Nucleus accumbens (tissue), 56 donors: ENCODE results near the gene SERINC4.

Experiments used
- DNase-seq, 56 donors: peaks; one replicate each; lab custom pipeline; 2025; lab: John Stamatoyannopoulos, UW

The SERINC4 gene

GRCh38 chr15:43799209-43799944 is 643 bp downstream of the SERINC4 start:
- peak in 1 of 56 donors; percentile 14 for DNase-seq

DNA sequence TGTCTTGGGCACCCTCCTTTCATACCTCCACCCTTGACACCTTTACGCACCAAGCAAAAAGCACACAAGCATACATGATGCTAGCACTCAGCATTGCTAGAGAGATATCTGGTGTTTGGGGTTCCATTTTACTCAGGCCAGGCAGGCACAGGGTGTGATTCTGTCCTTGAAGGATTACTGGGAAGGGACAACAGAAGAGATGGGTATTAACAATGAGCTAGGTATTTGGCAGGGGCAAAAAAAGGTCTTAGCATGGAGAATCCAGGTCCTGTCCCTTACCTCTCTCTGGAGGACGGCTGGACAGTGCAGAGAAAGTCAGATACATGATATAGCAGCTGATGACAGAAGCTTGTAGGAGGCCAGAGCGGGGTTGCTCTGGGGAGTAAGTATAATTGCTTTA is 3.5 kb downstream of the SERINC4 start:
- no peak for DNase-seq

DNA sequence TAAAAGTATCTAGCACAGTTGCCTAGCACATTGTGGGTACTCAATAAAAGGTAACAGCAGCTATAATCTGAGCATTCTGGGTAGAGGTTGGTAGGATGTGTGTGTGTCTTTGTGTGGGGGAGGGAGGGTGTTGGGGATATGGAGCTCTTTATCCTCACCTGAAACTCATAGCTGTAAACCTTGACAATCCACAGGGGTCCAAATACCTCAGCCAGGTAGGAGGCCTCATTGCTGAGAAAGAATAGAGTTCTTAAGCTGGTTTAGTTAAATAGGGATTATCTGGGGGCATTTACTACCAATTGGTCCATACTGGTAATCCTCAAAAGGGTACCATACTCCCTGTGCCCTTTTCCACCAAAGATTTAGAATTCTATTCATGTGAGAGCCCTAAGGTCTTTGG is 4.0 kb downstream of the SERINC4 start:
- no peak for DNase-seq

GRCh38 chr15:43795197-43795596 is 4.8 kb downstream of the SERINC4 start:
- DNase-seq = no peak

GRCh38 chr15:43794269-43795037 is 5.6 kb downstream of the SERINC4 start:
- no peak for DNase-seq

DNA sequence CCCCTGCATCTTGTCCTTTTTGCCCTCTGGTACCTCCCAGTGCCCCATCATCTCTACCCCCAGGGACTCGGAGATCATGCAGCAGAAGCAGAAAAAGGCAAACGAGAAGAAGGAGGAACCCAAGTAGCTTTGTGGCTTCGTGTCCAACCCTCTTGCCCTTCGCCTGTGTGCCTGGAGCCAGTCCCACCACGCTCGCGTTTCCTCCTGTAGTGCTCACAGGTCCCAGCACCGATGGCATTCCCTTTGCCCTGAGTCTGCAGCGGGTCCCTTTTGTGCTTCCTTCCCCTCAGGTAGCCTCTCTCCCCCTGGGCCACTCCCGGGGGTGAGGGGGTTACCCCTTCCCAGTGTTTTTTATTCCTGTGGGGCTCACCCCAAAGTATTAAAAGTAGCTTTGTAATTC is 6.4 kb downstream of the SERINC4 start:
- DNase-seq = no peak

DNA sequence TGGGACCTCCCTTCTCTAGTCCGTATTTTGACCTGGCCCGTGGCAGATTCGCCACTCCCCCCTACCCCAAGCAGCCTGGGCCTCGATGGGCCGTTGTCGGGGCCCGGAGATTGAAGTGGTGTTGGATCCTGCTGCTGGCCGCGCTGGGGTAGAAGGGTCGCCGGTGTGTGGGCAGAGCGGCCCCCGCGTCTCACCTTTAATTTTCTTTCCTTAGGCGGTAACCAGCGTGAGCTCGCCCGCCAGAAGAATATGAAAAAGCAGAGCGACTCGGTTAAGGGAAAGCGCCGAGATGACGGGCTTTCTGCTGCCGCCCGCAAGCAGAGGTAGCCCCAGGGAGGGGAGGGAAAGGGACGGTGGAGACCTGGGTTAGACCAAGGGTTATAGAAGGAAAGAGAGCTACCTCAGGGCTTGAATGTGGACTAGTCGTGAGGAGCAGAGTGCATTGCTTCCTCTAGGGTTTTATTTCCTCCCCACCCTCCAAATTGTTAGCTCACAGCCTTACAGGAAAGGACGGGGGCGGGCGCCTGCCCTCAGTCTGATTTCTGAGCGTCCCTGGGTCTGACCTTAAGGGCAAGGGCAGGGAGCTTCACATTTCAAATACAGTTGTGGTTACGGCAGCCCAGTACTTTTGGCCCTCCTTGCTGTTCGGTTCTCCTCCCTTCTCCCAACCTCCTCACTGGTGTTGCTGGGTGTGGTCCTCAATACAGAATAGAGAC is 7.1 kb downstream of the SERINC4 start:
- peak in 3 of 56 donors; percentile 21 to 55 (median 49) for DNase-seq

DNA sequence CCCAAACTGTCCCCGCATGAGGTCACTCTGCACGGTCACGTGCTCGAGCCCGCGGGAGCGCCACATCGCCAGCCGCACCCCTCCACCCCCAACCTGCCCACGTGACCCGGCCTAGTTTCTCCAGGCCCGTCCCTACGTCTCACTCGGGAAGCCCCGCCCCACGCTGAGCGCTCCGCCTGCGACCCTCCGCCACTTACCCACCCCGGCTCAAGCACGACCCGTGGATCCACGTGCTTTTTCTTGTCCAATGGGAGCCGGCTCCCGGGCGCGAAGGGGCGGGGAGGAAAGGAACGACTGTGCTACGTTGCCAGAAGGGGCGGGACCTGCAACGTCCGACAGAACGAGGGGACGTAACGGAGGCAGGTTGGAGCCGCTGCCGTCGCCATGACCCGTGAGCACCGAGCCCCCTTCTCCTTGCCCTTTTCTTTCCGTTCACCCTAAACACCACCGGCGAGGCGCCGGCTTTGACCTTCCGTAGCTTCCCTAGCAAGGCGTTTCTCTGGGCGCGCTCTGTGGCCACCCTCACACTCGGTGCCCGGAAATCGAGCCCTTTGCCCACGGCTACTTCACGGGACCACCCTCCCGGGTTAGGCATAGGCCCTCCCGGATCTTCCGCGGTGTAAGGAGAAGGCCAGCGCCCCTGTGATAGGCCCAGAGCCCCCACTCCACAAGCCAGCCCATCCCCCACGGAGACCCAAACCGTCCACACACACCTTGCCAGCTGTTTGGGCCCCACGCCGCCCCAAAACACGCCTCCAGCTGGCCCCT is 7.8 kb downstream of the SERINC4 start, which contains the start of gene SERF2:
TSS of gene SERF2 (plus strand) at position 328 of the 768 bp plus-strand sequence. CDS start at position 385, 57 bp downstream.
- peak; percentile 97 to 100 (median 100) for DNase-seq

GRCh38 chr15:43789409-43789808 is 10.6 kb downstream of the SERINC4 start:
- no peak for DNase-seq

GRCh38 chr15:43779016-43779415 is 21.0 kb downstream of the SERINC4 start:
- DNase-seq = no peak

GRCh38 chr15:43777267-43777914 is 22.6 kb downstream of the SERINC4 start:
- DNase-seq = peak in 44 of 56 donors; percentile 26 to 74 (median 54)

DNA sequence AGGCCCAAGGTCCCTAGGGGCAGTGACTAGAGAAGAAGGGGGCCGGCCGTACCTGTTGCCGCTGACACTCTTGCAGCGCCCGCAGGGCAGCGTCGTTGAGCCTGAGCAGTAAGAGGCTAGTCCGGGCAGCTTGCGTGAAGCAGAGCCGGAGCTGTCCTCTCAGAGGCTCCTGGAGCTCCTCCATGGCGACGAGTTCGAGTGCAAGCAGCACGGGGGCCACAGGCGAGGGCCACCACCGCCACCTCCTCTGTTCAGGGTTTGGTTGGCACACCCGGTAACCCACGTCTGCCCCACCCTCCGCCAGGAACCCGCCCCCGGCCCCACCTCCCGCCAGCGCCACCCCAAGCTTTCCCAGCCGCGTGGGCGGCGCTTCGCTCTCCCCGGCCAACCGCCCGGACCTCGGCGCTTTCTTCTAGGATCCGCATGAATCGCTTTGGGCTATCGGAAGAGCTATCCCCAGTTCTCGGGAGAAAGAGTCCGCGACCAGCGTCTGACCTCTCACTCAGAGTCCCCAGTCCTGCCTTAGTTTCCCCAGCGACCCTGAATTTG is 23.2 kb downstream of the SERINC4 start, which contains the start of gene ELL3:
TSS of gene ELL3 (minus strand) at position 249 of the 549 bp plus-strand sequence. CDS start at position 184, 65 bp downstream.
- peak in 42 of 56 donors; percentile 15 to 73 (median 48) for DNase-seq

DNA sequence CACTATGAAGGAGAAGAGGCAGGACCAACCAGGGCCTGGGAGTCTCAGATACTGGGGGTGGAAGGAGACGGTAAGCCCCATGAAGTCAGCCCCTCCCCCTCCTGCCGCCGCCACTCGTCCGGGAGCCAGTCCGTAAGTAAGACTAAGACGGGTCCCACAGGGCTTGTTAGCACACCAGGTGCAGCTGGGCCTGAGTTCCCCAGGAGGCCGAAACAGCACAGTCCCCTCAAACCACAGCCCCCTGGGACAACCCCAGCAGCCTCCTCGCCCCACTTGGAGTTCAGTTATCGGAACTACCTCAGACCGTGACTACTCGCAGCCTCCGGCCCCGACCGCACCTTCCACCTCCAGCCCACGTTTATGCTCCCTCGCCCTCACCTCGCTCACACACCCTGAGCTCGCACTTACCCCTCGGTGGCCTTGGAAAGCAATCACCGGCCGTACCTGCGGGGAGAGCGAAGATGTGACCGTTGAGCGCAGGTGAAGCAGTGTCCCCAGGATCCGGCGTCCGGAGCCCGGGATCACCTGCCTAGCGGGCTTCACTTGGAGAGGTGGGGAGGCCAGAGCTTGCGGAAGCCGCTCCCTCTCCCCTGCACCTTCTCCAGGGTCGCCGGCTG is 23.8 kb downstream of the SERINC4 start:
- DNase-seq = peak in 2 of 56 donors; percentile 12 to 31

GRCh38 chr15:43775411-43775965 is 24.5 kb downstream of the SERINC4 start:
- peak in 10 of 56 donors; percentile 5 to 39 (median 20) for DNase-seq

- DNase-seq = no peak
Measured at GRCh38 chr15:43774062-43774461, 26.0 kb downstream of the SERINC4 start.

GRCh38 chr15:43772624-43773023 is 27.4 kb downstream of the SERINC4 start:
- DNase-seq = no peak

GRCh38 chr15:43771816-43772215 is 28.2 kb downstream of the SERINC4 start:
- DNase-seq = no peak

DNA sequence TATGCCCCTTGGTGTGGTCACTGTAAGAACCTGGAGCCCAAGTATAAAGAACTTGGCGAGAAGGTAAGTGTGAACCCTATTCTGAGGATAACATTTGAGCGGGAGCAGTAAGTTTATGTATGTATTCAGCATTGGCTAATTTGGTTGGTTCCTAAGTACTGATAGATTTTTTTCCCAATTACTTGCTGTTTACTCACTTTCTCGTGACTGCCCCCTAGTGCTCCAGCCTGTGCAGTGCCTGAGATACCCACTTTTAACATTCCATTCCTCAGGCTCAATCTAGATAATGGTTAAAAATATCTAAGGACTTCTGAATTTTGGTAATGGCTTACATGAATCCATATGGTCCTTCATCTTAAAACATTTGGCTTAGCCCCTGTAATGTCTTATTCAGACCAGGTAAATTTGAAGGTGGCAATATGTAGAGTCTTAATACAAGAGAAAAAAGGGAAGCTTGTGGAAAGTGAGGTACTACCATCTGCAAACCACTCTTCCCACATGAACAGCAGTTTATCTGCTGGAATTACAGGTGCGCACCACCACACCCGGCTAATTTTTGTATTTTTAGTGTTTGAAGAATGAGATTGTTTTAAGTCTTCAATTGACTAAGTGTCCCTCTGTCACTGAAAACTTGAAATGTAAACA is 30.3 kb downstream of the SERINC4 start:
- DNase-seq = peak in 25 of 56 donors; percentile 2 to 77 (median 17)
